Activated naive CD8-positive, alpha-beta T cell treated with anti-CD3 and anti-CD28 coated beads, Interleukin-2, amount 50 U/mL, for 24 hours (primary cell): Measurements from ENCODE around the gene COG7.
"Not testable (repeated sequence)": the region's sequence is repeated elsewhere in the genome, so short reads cannot be mapped to it uniquely, and the experiment has no call there.

ENCODE experiments used
- ATAC-seq: fragments of 150-1000 bp; cut with Tn5 transposase; one replicate; pipeline ENCODE4 v1.10.0; 2021
- DNase-seq: peaks from one replicate; pipeline ENCODE4 v3.0.0; 2021
- H3K27ac Mint-ChIP-seq: one replicate; pipeline ENCODE4 v1.8.0; 2021; ENCODE audit warnings: mild to moderate bottlenecking, mixed read lengths
- H3K27me3 Mint-ChIP-seq: one replicate; pipeline ENCODE4 v1.8.0; 2021; ENCODE audit warnings: mixed read lengths
- H3K36me3 Mint-ChIP-seq: one replicate; pipeline ENCODE4 v1.8.0; 2021; ENCODE audit warnings: low read depth, mixed read lengths
- H3K4me1 Mint-ChIP-seq: one replicate; pipeline ENCODE4 v1.8.0; 2021; ENCODE audit warnings: mixed read lengths
- H3K4me3 Mint-ChIP-seq: one replicate; pipeline ENCODE4 v1.8.0; 2021; ENCODE audit warnings: mild to moderate bottlenecking, moderate library complexity, mixed read lengths
- H3K9me3 Mint-ChIP-seq: one replicate; pipeline ENCODE4 v1.8.0; 2021; ENCODE audit warnings: mixed read lengths

The COG7 gene

GRCh38 chr16:23485257-23485614, 32.2 kb upstream of the COG7 start:
- ATAC-seq: no peak
- DNase-seq: no peak
- Mint-ChIP-seq H3K36me3 (peaks cover 42% of the 10 kb centered on the region), H3K4me1 (peaks cover 5% of the 10 kb centered on the region), H3K4me3 (no peak overlapping the region), H3K9me3 (no peaks in the 10 kb centered on the region), H3K27ac (no peak overlapping the region), H3K27me3 (no peaks in the 10 kb centered on the region)

GRCh38 chr16:23484510-23485256, 31.7 kb upstream of the COG7 start:
- ATAC-seq (no peak), DNase-seq (no peak)
- Mint-ChIP-seq H3K9me3 (no peaks in the 10 kb centered on the region), H3K4me3 (no peak overlapping the region), H3K27me3 (no peaks in the 10 kb centered on the region), H3K36me3 (peaks cover 40% of the 10 kb centered on the region), H3K27ac (no peak overlapping the region), H3K4me1 (peaks cover 5% of the 10 kb centered on the region)

GRCh38 chr16:23483492-23483891, 30.5 kb upstream of the COG7 start:
- H3K27me3 Mint-ChIP-seq, H3K4me1 Mint-ChIP-seq, H3K9me3 Mint-ChIP-seq, DNase-seq, H3K27ac Mint-ChIP-seq, ATAC-seq, H3K4me3 Mint-ChIP-seq: not testable (repeated sequence)
- peaks cover 47% of the 10 kb centered on the region for H3K36me3 Mint-ChIP-seq

GRCh38 chr16:23482778-23483177, 29.8 kb upstream of the COG7 start:
- no peak for DNase-seq
- H3K4me1 Mint-ChIP-seq: peaks cover 5% of the 10 kb centered on the region
- no peak overlapping the region for H3K4me3 Mint-ChIP-seq
- peaks cover 47% of the 10 kb centered on the region for H3K36me3 Mint-ChIP-seq
- peak overlapping the region; percentile 31 for H3K27ac Mint-ChIP-seq
- ATAC-seq: peak; percentile 62
- no peaks in the 10 kb centered on the region for H3K9me3 Mint-ChIP-seq
- H3K27me3 Mint-ChIP-seq: no peaks in the 10 kb centered on the region

GRCh38 chr16:23480257-23480656, 27.3 kb upstream of the COG7 start:
- Mint-ChIP-seq H3K27ac (no peak overlapping the region), H3K4me1 (peaks cover 5% of the 10 kb centered on the region), H3K9me3 (no peaks in the 10 kb centered on the region), H3K4me3 (no peak overlapping the region), H3K36me3 (peaks cover 57% of the 10 kb centered on the region), H3K27me3 (no peaks in the 10 kb centered on the region)
- ATAC-seq (no peak), DNase-seq (no peak)

- Mint-ChIP-seq H3K27me3 (no peaks in the 10 kb centered on the region), H3K27ac (no peak overlapping the region), H3K9me3 (no peaks in the 10 kb centered on the region)
These were observed 26.1 kb upstream of the COG7 start for GRCh38 chr16:23479138-23479537.

GRCh38 chr16:23478566-23478965, 25.6 kb upstream of the COG7 start:
- Mint-ChIP-seq H3K27ac (no peak overlapping the region), H3K36me3 (peaks cover 59% of the 10 kb centered on the region), H3K27me3 (no peaks in the 10 kb centered on the region), H3K4me1 (peaks cover 5% of the 10 kb centered on the region), H3K4me3 (no peak overlapping the region), H3K9me3 (no peaks in the 10 kb centered on the region)
- DNase-seq: no peak
- no peak for ATAC-seq

More at GRCh38 chr16:23479138-23479537, 26.1 kb upstream of the COG7 start:
- ATAC-seq (no peak), DNase-seq (no peak)
- Mint-ChIP-seq H3K4me3 (no peak overlapping the region), H3K4me1 (peaks cover 5% of the 10 kb centered on the region), H3K36me3 (peaks cover 53% of the 10 kb centered on the region)

GRCh38 chr16:23476289-23476688, 23.3 kb upstream of the COG7 start:
- Mint-ChIP-seq H3K4me1 (no peaks in the 10 kb centered on the region), H3K9me3 (no peaks in the 10 kb centered on the region), H3K36me3 (peaks cover 42% of the 10 kb centered on the region), H3K27ac (no peak overlapping the region), H3K4me3 (no peak overlapping the region), H3K27me3 (no peaks in the 10 kb centered on the region)
- ATAC-seq: no peak
- DNase-seq: no peak

GRCh38 chr16:23469814-23470213, 16.8 kb upstream of the COG7 start:
- H3K9me3 Mint-ChIP-seq: no peaks in the 10 kb centered on the region
- H3K27ac Mint-ChIP-seq: peak overlapping the region; percentile 27
- ATAC-seq (no peak), DNase-seq (no peak)
- H3K27me3 Mint-ChIP-seq: no peaks in the 10 kb centered on the region
- no peak overlapping the region for H3K4me3 Mint-ChIP-seq
- H3K4me1 Mint-ChIP-seq: no peaks in the 10 kb centered on the region
- peaks cover 34% of the 10 kb centered on the region for H3K36me3 Mint-ChIP-seq

GRCh38 chr16:23466162-23466885, 13.3 kb upstream of the COG7 start:
- DNase-seq (no peak), ATAC-seq (peak; percentile 34)
- no peaks in the 10 kb centered on the region for H3K9me3 Mint-ChIP-seq
- H3K4me1 Mint-ChIP-seq: no peaks in the 10 kb centered on the region
- H3K4me3 Mint-ChIP-seq: no peak overlapping the region
- H3K27me3 Mint-ChIP-seq: no peaks in the 10 kb centered on the region
- peak overlapping the region; percentile 10 for H3K27ac Mint-ChIP-seq
- H3K36me3 Mint-ChIP-seq: peaks cover 25% of the 10 kb centered on the region

GRCh38 chr16:23465179-23465578, 12.2 kb upstream of the COG7 start:
- Mint-ChIP-seq H3K9me3 (no peaks in the 10 kb centered on the region), H3K27ac (no peak overlapping the region), H3K4me3 (no peak overlapping the region), H3K36me3 (peaks cover 21% of the 10 kb centered on the region), H3K4me1 (no peaks in the 10 kb centered on the region), H3K27me3 (no peaks in the 10 kb centered on the region)
- ATAC-seq: no peak
- DNase-seq: no peak

- Mint-ChIP-seq H3K9me3 (no peaks in the 10 kb centered on the region), H3K36me3 (peaks cover 13% of the 10 kb centered on the region), H3K4me1 (no peaks in the 10 kb centered on the region), H3K4me3 (no peak overlapping the region), H3K27ac (no peak overlapping the region), H3K27me3 (no peaks in the 10 kb centered on the region)
- ATAC-seq (no peak), DNase-seq (no peak)
These were observed 11.2 kb upstream of the COG7 start for GRCh38 chr16:23464196-23464595.

GRCh38 chr16:23462994-23463393, 10.0 kb upstream of the COG7 start:
- DNase-seq, H3K27ac Mint-ChIP-seq, H3K9me3 Mint-ChIP-seq, H3K4me1 Mint-ChIP-seq, ATAC-seq, H3K27me3 Mint-ChIP-seq, H3K36me3 Mint-ChIP-seq, H3K4me3 Mint-ChIP-seq: not testable (repeated sequence)

- no peak for ATAC-seq
- H3K27ac Mint-ChIP-seq: peak overlapping the region; percentile 91
These were observed 506 bp upstream of the COG7 start for GRCh38 chr16:23453338-23454052.

GRCh38 chr16:23452221-23452571, 793 bp downstream of the COG7 start:
- no peak for ATAC-seq
- DNase-seq: no peak
- no peaks in the 10 kb centered on the region for H3K36me3 Mint-ChIP-seq
- H3K9me3 Mint-ChIP-seq: no peaks in the 10 kb centered on the region
- H3K4me1 Mint-ChIP-seq: peaks cover 31% of the 10 kb centered on the region
- H3K27ac Mint-ChIP-seq: peak overlapping the region; percentile 91
- peak overlapping the region; percentile 96 for H3K4me3 Mint-ChIP-seq
- H3K27me3 Mint-ChIP-seq: no peaks in the 10 kb centered on the region

More at GRCh38 chr16:23453338-23454052, 506 bp upstream of the COG7 start:
- Mint-ChIP-seq H3K27me3 (no peaks in the 10 kb centered on the region), H3K4me1 (peaks cover 27% of the 10 kb centered on the region), H3K9me3 (no peaks in the 10 kb centered on the region), H3K36me3 (no peaks in the 10 kb centered on the region), H3K4me3 (peak overlapping the region; percentile 96)
- no peak for DNase-seq
